NCI-H748 (cell line): ENCODE results near the gene MCRIP2.
A peak's percentile ranks its signal among the peaks of the same experiment; 100 is the strongest.

Source experiments
- DNase-seq: peaks from one replicate; lab custom pipeline; 2025; ENCODE audit not compliant: unreplicated experiment; lab: John Stamatoyannopoulos, UW

Gene MCRIP2

DNA sequence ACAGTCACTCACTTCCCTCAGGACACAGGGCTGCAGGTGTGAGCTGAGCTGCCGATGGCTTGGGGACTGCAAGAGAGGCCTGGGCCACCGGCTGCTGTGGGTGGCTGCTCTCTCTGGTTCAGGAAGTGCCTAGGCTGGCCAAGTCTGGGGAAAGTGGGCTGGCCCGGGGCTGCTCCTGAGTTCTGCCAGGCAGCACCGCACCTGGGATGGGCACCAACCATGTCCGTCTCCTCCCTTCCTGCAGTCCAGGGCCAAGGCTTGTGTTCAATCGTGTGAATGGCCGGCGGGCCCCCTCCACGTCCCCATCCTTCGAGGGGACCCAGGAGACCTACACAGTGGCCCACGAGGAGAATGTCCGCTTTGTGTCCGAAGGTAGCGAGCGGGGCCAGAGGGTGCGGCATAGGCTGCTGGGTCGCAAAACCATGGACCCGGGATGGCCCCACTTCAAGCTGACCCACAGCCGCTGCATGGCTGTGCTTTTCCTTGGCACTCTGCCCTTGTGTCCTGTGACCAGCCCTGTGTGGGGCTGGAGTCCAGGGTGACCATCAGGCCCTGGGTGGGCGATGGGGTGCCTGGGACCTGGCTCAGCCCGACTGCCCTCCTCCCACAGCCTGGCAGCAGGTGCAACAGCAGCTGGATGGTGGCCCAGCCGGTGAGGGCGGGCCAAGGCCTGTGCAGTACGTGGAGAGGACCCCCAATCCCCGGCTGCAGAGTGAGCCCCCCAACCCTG lies 5.7 kb downstream of the MCRIP2 start:
- no peak for DNase-seq

DNA sequence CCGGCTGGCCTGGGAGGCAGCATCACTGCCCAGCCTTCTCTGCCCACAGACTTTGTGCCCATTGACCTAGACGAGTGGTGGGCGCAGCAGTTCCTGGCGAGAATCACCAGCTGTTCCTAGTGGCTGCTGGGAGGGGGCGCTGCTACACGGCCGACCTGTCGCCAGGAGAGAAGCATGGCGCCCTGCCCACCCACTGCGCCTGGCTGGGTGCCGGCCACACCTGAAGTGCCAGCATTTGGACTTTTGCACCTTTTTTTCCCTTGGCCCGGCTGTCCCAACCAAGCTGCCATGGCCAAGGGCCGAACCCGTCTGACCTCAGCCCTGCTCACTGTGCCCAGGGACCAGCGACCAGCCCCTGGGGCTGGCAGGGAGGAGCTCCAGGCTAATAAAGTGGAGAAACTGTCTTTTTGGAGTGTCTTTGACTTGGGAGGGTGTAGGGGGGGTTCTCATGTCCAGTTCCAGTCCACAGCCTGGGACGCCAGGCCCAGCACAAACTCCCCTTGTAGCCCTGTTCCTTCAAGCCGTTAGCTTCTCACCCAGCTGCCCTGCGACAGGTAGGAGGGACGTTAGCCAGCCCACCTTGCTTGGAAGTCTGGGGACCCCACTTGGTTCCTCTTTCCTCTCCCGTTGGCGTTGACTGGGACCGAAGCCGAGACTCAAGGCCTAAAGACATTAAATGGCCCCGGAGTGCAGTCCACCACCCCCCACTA lies 6.6 kb downstream of the MCRIP2 start:
- DNase-seq, result peak; percentile 56

DNA sequence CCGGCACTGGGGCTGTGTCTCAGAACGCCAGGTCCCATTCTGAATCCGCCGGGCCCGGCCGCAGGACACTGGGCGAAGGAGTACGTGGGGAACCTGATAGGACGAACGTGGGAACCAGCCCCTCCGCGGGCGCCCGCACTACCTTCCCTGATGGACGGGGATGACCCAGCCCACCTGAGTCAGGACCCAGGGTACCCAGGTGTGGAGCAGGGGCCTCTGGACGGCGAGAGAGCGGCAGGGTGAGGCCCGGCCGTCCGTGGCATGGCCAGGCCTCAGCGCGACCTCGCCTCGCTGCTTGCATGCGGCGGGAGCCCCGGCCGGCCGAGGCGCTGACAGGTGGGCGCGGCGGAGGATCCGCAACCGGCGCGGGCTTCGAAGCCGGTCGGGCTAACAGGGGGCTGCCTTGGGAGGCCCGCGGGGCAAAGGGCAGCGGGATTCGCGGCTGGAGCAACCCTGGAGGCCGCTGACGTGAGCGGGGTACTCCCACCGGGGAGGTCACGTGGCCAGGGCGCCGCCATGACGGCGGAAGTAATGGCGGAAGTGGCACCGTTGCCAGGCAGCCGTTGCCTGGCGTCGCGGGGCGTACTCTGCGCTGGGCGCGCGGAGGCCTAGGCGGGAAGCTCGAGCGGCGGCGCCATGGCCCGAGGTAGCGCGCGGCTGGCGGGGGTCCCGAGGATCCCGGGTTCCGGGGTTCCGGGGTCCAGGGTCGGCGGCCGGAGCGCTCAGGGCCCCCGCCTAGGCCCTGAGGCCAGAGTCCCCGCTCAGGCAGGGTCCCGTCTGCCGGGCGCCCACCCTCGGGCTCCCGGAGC lies 7.4 kb downstream of the MCRIP2 start, which contains the start of gene WDR90:
Gene WDR90, plus strand, starts transcription at position 585 of the 809 bp plus-strand sequence. Its CDS starts 52 bp downstream, at position 637.
- DNase-seq, result peak; percentile 91

DNA sequence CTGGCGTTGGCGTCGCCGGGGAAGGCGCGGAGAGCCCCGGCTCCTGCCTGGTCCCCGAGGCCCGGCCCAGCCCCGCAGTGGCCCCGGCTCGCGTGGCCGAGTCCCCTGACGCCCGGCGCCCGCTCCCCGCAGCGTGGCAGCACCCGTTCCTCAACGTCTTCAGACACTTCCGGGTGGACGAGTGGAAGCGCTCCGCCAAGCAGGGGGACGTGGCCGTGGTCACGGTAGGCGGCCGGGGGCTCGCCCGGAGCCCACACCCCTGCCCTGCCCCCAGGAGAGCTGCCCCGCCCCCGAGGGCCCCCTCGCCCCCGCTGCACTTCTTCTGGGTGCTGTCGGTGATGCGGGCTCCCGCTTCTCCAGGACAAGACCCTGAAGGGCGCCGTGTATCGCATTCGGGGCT lies 8.0 kb downstream of the MCRIP2 start:
- peak; percentile 17 for DNase-seq

DNA sequence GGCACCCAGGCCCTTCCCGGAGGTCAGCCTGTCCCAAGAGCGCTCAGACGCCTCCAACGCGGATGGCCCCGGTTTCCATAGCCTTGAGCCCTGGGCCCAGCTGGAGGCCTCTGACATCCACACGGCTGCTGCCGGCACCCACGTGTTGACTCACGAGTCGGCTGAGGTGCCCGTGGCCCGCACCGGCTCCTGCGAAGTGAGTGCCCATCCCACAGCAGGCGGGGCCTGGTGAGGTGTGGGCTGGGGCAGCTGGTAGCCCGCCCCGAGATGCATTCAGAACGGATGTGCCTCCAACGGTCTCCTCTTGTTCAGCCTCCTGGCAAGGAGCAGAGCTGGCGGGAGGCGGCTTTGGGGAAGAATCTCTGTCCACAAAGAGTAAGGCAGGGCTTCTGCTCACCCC lies 10.2 kb downstream of the MCRIP2 start:
- DNase-seq, result no peak

DNA sequence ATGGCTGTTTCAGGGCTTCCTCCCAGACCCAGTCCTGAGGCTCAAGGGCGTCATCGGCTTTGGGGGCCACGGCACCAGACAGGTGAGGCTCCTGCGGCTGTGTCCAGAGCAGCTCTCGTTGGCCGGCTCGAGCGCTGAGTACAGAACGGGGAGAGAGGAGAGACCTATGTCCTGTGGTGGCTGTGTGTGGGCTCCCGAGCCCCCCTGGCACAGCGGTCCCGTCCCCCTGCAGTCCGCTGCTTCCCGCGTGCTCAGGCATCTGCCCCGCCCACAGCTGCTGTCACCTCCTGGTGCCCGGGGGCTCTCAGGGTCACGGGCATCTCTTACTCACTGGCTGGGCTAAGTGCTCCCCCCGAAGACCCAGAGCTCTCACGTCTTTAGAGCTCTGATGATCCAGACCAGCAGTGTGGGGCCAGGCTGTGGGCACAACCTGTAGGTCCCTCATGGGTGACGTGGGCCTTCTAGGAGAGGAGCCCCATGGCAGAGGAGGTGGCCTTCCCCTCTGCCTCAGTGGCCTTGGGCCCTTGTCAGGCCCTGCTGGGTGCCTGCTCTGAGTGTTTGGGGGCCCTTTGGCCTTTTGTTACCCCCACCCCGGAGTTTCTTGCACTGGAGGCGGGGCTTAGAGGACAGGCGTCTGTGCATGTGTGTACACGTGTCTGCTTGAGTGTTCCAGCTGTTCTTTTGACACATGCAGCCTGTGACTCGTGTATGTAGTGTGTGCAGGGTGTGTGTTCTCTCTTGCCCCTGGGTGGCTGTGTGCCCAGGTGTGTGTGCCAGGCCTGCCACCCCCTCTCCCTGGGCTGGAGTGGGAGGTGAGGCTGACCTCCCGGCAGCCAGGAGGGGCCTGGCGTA lies 11.1 kb downstream of the MCRIP2 start:
- no peak for DNase-seq

DNA sequence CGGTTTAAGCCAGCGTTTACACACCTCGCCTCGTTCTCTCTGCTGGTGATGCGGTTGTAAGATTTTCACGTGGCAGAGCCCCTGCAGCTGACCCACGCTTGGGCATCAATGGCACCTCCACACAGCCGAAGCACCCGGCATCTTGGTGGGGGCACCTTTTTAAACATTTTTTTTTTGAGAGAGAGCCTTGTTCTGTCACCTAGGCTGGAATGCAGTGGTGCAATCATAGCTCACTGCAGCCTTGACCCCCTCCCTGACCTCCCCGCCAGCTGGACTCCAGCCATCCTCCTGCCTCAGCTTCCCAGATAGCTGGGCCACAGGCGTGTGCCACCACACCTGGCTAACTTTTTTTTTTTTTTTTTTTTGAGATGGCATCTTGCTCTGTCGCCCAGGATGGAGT lies 12.4 kb downstream of the MCRIP2 start:
- no peak for DNase-seq

DNA sequence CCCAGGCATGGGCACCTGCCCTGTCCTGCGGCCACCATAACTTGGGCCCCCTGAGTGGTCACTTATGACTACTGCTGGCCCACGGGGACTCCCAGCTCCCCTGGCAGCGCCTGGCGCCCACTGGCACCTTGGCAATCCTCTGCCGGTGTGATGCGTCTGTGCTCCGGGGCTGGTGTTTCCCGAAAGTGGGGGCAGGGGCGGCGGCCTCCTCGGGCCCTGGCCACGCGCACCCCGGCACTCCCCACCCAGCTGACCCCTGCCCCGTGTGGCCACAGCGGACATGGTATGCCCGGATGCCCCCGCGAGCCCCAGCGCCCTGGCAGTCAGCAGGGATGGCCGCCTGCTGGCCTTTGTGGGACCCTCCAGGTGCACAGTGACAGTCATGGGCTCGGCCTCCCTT lies 15.9 kb downstream of the MCRIP2 start:
- no peak for DNase-seq

DNA sequence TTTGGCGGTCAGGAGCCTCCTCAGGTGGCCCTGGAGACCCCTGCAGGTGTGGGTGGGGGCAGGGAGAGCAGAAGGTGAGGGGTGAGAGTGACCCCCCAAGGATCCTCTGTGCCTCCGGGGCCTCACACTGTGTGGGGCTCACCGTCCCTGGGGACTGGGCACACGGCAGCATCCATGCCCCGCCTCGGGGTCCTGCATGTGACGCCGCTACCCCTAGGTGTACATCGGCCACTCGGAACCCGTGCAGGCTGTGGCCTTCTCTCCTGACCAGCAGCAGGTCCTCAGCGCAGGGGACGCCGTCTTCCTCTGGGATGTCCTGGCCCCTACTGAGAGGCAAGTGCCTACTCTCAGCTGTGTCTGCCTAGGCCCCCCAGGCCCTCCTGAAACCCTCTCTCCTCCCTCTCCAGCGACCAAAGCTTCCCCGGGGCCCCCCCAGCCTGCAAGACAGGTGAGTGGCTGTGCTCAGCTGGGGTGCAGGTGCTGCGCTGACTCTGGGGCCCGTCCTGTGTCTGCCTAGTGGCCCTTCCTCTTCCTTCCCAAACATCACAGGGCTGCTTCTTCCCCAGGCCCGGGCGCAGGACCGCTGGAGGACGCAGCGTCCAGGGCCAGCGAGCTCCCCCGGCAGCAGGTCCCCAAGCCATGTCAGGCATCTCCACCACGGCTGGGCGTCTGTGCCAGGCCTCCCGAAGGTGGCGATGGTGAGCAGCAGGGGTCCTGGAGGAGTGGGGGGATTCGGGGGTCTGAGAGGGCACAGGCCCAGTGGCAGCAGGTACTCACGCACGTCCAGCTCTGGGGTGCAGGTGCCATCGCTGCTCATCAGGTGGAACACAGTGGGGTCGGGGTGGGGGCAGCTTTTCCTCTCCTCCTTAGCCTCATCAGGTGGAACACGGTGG lies 17.3 kb downstream of the MCRIP2 start:
- DNase-seq, result no peak

DNA sequence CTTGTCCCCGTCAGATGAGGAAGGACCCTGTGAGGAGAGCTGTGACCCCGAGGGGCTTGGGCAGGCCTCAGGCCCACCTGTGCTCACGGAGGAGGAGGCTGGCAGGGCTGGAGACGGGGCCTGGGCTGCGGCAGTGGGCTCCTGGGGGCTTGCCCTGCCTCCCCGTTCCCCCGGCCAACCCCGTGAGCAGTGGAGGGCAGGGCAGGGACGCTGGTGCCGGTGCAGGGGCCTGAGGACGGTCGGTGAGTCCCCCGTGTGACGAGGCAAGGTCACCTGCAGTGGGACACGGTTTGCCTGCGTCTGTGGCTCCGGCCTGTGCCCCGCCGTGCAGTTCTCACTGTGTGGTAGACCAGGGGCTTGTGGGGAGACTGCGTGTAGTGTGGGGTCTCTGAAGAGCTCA lies 18.0 kb downstream of the MCRIP2 start:
- no peak for DNase-seq

DNA sequence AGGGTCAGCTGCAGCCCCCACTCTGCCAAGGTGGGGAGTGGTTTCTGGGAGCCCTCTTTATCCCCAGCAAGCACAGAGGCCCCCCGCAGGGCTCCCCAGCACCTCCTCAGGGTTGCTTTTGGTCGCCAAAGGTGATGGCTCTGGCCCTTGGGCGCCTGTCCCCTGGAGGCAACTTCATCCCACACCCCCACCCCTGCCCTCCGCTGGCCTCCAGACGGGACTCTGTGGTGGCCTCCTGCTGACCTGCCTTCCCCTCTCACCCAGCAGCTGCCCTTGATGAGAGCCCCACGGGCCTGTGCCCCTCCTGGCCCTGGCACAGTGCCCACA lies 18.5 kb downstream of the MCRIP2 start:
- no peak for DNase-seq

DNA sequence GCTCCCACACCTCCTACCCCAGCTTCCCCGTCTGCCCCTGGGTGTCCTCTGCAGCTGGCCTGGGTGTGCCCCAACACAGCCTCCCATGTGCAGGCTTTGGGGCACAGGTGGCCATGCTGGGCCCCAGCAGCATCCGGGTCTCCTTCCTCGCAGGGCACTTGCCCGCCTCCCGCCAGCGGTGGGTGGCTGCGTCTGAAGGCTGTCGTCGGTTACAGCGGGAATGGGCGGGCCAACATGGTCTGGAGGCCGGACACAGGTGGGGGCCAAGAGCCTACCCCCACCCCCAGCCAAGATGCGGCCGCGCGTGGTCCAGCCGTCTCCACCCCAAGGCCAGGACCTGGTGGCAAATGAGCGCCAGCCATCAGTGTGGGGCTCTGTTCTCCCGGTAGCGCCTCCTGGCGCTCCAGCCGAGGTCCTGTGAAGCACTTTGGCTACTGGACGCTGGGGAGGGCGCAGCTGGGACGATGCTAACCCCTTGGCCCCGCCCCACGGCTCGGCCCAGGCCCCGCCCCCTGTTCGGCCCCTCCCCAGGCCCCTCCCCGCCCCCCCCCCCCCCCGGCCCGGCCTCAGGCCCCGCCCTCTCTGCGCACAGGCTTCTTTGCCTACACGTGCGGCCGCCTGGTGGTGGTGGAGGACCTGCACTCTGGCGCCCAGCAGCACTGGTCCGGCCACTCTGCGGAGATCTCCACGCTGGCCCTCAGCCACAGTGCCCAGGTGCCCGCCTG lies 19.0 kb downstream of the MCRIP2 start:
- peak; percentile 75 for DNase-seq

DNA sequence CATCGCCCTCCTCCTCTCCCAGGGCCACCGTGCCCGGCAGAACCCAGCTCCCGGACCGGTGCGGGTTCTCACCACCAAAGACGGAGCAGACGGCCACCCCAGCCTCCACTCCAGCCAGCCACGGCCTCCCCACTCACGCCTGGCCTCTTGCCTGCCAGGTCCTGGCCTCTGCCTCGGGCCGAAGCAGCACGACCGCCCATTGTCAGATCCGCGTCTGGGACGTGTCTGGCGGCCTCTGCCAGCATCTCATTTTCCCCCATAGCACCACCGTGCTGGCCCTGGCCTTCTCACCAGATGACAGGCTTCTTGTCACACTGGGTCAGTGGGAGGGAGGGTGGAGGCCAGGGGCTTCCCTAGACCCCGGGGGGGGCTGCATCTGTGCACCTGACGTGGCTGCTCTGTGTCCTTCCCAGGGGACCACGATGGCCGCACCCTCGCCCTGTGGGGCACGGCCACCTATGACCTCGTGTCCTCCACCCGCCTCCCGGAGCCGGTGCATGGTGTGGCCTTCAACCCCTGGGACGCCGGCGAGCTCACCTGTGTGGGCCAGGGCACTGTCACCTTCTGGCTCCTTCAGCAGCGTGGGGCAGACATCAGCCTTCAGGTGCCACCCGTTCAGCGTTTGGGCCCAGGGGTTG lies 19.7 kb downstream of the MCRIP2 start:
- no peak for DNase-seq

DNA sequence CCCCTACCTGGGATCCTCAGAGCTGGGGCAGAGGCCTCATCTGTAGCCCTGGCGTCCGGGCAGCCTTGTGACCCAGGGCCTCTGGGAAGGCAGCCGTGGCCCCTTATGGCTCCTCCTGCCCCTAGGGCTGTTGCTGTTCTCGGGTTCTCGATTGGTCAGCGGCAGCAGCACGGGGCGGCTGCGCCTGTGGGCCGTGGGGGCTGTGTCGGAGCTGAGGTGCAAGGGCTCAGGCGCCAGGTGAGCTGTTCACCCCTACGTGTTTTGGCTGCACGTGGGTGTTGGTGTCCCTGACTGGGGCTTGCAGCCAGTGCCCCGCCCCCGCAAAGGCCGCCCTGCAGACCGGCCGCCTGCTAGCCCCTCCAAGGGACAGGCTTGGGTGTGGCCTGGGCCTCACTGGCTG lies 20.5 kb downstream of the MCRIP2 start:
- no peak for DNase-seq

DNA sequence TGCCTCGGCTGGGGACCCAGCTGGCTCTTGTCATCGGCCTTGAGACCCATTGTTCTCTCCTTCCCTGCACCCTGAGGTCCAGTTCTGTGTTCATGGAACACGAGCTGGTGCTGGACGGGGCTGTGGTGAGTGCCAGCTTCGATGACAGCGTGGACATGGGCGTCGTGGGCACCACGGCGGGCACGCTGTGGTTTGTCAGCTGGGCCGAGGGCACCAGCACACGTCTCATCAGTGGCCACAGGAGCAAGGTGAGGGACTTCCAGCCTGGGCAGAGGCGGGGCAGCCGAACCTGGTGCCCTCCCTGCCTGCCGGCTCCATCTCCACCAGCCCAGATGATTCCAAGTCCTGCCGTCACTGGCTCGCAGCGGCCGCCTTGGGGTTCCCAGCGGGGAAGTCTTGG lies 21.0 kb downstream of the MCRIP2 start:
- no peak for DNase-seq

DNA sequence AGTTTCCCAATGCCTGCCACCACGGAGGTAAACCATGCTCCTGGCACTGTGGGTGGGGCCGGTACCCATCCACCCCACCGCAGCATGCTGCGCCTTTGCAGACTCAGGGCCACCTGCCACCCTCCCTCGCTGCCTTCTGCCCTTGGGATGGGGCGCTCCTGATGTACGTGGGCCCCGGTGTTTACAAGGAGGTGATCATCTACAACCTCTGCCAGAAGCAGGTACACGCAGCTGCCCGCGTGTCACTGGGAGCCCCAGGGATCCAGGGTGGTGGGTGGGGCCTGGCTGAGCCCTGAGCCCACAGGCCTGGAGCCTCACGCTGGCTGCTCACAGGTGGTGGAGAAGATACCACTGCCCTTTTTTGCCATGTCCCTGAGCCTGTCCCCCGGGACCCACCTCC lies 24.9 kb downstream of the MCRIP2 start:
- DNase-seq, result no peak

DNA sequence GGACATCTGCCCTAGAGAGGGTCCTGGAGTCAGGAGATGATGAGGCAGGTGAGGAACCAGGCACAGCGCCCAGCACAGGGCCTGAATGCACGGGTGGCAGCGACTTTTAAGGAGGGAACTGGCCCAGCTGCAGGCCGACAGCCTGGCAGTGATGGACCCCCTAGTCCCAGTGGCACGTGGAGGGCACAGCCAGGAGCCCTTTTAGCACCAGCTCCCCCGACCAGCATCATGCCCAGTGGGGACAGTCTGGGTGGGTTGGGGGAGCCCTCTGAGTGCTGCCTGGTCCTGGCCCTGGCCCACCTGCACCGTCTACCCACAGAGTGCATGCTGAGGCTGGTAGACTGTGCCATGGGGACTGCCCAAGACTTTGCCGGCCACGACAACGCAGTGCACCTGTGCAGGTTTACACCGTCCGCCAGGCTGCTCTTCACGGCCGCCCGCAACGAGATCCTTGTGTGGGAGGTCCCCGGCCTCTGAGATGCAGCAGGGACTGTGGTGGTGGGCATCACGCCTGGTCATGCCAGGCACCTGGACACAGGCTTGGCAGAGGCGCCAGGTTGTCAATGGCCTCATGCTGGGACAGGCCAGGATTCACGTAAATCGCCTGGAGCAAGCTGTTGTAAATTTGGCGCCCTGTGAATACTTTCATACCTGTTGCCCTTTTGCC lies 25.6 kb downstream of the MCRIP2 start:
- DNase-seq, result no peak

DNA sequence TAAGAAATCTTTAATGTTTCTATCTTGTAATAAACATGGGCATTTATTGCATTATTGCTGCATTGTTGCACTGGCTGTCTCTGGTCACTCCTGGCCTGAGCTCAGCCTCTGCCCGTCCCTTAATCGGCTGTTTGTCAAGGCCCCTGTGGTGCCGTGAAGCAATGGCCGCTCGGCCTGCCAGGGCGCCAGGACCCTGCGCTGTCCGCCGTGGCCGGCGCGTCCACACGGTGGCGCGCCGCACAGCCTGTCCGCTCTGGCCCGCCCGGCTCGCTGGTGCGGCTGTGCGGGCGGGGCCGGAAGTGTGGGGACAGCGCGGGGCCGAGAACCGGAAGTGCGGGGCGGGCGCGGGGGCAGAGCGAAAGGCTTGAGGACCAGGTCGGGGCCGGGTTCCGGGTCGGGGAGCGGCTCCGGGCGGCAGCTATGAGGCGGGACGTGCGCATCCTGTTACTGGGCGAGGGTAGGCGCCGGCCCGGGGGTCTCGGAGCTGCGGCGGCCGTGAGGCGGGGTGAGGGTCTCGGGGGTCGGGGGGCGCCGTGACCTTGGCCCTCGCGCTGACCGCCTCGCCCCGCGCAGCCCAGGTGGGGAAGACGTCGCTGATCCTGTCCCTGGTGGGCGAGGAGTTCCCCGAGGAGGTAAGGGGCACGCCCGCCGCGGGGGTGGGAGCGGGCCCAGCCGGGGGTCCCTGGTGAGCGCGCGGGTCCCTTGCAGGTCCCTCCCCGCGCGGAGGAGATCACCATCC lies 26.3 kb downstream of the MCRIP2 start, which contains the start of gene RHOT2:
Gene RHOT2, plus strand, starts transcription at position 353 of the 739 bp plus-strand sequence. Its CDS starts 68 bp downstream, at position 421.
- DNase-seq, result peak; percentile 90
